Adrenal gland (tissue), 12 donors: ENCODE data around the gene TSPAN10. TPM values are rescaled to one million over a fixed set of nuclear protein-coding genes. Genes with fewer than 3 reads are reported as not detected.

Experiments
- DNase-seq, 7 donors: peaks; one replicate each; pipeline ENCODE4 v3.0.0-alpha.2; 2019 to 2020
- H3K27ac ChIP-seq, 5 donors: fragments of 200-600 bp; sonication (generic) in 4 of 5; 1 replicate in 3 of 5; 2 replicates in 2 of 5; pipeline versions ENCODE4 v1.5.1 to v1.8.0; 2016 to 2020; ENCODE audit warnings: mild to moderate bottlenecking in 1 of 5
- H3K27me3 ChIP-seq: fragments of 200-600 bp; 2 replicates; pipeline ENCODE4 v1.8.0; 2021
- H3K36me3 ChIP-seq, 2 donors: fragments of 200-600 bp; replicated peaks in 1 of 2; 1 replicate in 1 of 2; 2 replicates in 1 of 2; pipeline versions ENCODE4 v1.5.1 to v1.8.0; 2018 to 2022
- H3K4me1 ChIP-seq, 2 donors: fragments of 200-600 bp; replicated peaks in 1 of 2; 1 replicate in 1 of 2; 2 replicates in 1 of 2; pipeline versions ENCODE4 v1.5.1 to v1.8.0; 2018 to 2021
- H3K4me3 ChIP-seq, 4 donors: fragments of 200-600 bp; sonication (generic) in 3 of 4; one replicate each; pipeline ENCODE4 v1.5.1; 2016 to 2018
- H3K9me3 ChIP-seq, 3 donors: fragments of 200-600 bp; sonication (generic) in 1 of 3; replicated peaks in 1 of 3; 1 replicate in 2 of 3; 2 replicates in 1 of 3; pipeline versions ENCODE4 v1.5.1 to v1.8.0; 2016 to 2021
- POLR2A ChIP-seq, 2 donors: fragments of 450-650 bp; IDR thresholded peaks; one replicate each; pipeline ENCODE4 v1.6.1; 2017; ENCODE audit warnings: antibody characterized with exemption in 2 of 2, mild to moderate bottlenecking in 2 of 2, moderate library complexity in 1 of 2
- WGBS, 4 donors: extraction: QIAGEN DNeasy Blood & Tissue Kit in 2 of 4; methylation state at CpG; one replicate each; pipeline versions ENCODE4 v1.1.5 to v1.1.7; 2013 to 2017; 5-methylcytosine and 5-hydroxymethylcytosine counted together
- intact Hi-C, 2 donors: fragments of 100-400 bp; cut with DNase I; formaldehyde crosslinking; loops; one replicate each; pipeline versions ENCODE4 v1.14.1 to v1.15.0; 2022 to 2023
- polyA plus RNA-seq, 3 donors: library from polyadenylated mRNA; stranded (reverse); fragments of 200-250 nt in 2 of 3; fragments of 350-450 nt in 1 of 3; fragmentation: Illumina TruSeq in 1 of 3; extraction: RNeasy Lipid Tissue Mini Kit (QIAGEN cat#74804) in 1 of 3; gene quantifications; one replicate each; pipeline ENCODE4 v1.2.3, GENCODE V29; 2013 to 2014
- total RNA-seq, 9 donors: library from RNA; depleted of rRNA in 4 of 9; stranded (reverse); fragments of >200 nt in 4 of 9; fragments of 120-200 nt in 1 of 9; fragmentation: NEBNext Ultra II Directional in 1 of 9; extraction: Animal tissue kit (Norgen Biotek cat#: 25700) in 1 of 9; gene quantifications; one replicate each; pipeline versions ENCODE4 v1.1.0 to v1.2.4, GENCODE V29; 2013 to 2023
- TF ChIP-seq, protein P1 (sequence below), 6 experiments: fragments of 450-650 bp in 4 of 6; fragments of 200-600 bp in 2 of 6; sonication (generic) in 1 of 6; IDR thresholded peaks; 1 replicate in 5 of 6; 2 replicates in 1 of 6; pipeline versions ENCODE4 v1.5.1 to v1.8.0; 2016 to 2021; ENCODE audit warnings: antibody characterized with exemption in 6 of 6, mild to moderate bottlenecking in 2 of 6, moderate library complexity in 1 of 6
- donor health status: healthy with polysubstance abuse.
- donor health status: Bipolar disorder and iron deficiency.
- donor health status: DM: yes; HTN: yes; CAD: no.
- donor health status: DM: no; HTN: no; CAD: no.
- donor health status: DM: no; HTN: no; CAD: no.
- donor health status: DM: yes; HTN: yes; CAD: no.

Gene TSPAN10
- total and polyA plus RNA-seq, 12 donors, result 0.18 to 5.9 (median 2.1) TPM

DNA sequence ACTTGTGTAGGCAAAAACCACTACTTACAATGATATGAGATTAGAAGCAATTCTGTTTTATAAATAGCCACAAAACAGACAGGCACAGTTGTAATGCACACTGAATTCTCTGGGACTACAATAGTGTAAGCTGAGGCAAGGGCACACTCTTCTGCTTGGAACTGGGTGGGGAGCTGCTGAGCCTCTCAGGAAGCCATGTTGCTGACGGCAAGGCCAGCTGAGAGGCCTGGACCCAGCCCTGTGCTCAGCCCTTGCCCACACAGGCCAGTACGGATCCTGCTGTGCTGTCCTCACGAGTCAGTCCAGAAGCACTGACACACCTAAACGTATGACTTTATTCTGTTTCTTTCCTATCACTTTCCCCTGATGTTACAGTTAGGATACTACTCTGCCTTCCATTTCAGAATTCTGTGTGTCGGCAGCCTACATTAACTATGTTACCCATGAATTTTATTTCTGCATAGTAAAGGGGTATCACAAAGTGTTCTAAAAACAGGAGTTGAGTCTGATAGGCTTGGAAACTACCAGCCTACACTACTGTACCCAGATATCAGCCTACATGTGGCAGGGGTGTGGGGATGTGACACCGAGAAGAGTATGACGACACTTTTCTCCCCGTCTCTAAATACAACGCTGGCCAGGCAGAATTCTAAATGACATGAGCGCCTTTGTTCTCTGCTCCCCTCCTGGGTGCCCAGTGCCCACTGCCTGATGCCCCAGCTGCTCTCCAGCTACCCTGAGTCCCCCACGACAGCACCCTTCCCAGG is 43.7 kb upstream of the TSPAN10 start:
- intact Hi-C loops, result no loop called here
- WGBS, 4 donors, result 84 to 92% (median 92%) methylated on average over 10 to 11 of the region's 11 CpGs

DNA sequence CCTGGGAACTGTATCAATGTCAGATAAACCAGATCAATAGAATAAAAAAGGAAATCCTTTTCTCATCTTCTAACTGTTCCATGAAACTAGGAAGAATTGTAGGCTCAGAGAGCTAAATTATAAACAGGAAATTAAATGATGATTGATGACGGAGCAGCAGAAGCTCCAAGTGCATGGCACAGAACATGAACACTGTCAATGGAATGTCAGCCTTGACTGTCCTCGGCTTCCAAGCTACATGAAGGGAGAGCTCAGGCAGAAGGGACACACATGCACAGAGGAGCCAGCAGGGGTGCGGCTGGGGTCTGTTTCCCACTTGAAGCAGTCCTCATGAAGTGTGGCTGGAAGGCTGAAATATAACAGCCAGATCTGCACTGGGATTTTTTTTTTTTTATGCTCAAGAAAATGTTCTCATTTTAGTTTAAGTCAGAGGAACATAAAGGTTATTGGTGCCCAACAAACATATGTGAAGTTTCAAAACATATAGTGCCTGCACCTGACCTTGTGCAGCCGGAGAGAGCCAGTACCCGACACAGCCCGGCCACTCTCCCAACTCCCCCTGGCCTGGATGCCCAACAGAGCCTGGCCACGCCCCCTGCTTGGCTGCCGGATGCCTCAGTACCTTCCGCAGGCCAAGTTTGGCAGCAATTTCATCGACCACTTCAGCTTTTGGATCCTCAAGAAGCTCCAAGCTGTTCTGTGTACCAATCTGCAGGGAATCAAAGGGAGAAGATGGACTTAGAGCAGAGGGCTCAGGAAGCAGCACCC is 37.1 kb upstream of the TSPAN10 start:
- Histone ChIP-seq H3K27ac (peak overlapping the region in 3 of 5 donors; percentile 22 to 44 (median 32)), H3K4me1 (peaks cover 7 to 22% of the 10 kb centered on the region in 2 donors), H3K27me3 (no peaks in the 10 kb centered on the region), H3K4me3 (no peak overlapping the region), H3K9me3 (no peaks in the 10 kb centered on the region), H3K36me3 (peaks cover 0 to 69% of the 10 kb centered on the region in 2 donors)
- DNase-seq, result peak in 6 of 7 donors; percentile 45 to 69 (median 55)
- intact Hi-C loops, result loop anchor here (5.0 to 10.0 kb wide), 2 partner anchors 85 to 348 kb away; partner anchors contain the start of gene ACTG1 (in 2 of the 2)
- TF ChIP-seq, protein P1, sequence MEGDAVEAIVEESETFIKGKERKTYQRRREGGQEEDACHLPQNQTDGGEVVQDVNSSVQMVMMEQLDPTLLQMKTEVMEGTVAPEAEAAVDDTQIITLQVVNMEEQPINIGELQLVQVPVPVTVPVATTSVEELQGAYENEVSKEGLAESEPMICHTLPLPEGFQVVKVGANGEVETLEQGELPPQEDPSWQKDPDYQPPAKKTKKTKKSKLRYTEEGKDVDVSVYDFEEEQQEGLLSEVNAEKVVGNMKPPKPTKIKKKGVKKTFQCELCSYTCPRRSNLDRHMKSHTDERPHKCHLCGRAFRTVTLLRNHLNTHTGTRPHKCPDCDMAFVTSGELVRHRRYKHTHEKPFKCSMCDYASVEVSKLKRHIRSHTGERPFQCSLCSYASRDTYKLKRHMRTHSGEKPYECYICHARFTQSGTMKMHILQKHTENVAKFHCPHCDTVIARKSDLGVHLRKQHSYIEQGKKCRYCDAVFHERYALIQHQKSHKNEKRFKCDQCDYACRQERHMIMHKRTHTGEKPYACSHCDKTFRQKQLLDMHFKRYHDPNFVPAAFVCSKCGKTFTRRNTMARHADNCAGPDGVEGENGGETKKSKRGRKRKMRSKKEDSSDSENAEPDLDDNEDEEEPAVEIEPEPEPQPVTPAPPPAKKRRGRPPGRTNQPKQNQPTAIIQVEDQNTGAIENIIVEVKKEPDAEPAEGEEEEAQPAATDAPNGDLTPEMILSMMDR (IDR thresholded peaks at IDR 0.05), result peak in 1 of 6 experiments; percentile 17
- no peak for TF ChIP-seq POLR2A (IDR thresholded peaks at IDR 0.05)
- 18 to 36% (median 31%) methylated on average over 9 to 10 of the region's 10 CpGs for WGBS, 4 donors

More for the DNA sequence above, 43.7 kb upstream of the TSPAN10 start:
- Histone ChIP-seq H3K9me3 (no peaks in the 10 kb centered on the region), H3K4me1 (no peaks in the 10 kb centered on the region), H3K27ac (no peak overlapping the region), H3K4me3 (no peak overlapping the region), H3K36me3 (peaks cover 0 to 94% of the 10 kb centered on the region in 2 donors), H3K27me3 (no peaks in the 10 kb centered on the region)
- DNase-seq, result no peak
- TF ChIP-seq, protein P1 (IDR thresholded peaks at IDR 0.05), result no peak
- no peak for TF ChIP-seq POLR2A (IDR thresholded peaks at IDR 0.05)

DNA sequence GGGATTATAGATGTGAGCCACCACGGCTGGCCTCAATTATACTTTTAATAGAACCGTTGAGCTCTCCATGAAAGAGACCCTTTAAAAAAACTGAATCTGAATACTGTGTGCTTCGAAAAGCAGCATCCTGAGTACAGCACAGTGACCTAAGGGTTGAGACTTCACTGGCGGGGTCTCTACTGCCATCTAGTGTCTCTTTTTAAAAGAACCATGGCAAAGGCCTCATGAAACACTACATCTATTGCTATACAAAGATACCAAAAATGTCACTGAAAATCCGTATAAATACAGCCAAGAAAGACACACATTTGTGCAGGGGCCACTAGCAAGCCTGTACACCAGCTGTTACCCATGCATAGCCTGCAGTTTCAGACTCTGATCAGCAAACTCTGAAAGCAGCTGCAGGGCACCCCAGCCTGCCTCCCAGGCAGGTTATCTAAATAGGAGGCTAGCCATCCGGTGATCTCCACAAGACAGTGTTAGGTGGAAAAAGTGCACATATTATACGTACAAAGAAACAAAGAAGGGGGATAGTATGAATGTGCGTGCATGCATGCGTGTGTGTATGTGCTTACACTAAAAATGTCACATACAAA is 35.4 kb upstream of the TSPAN10 start:
- WGBS, 4 donors, result 35 to 39% (median 38%) methylated on average over 8 to 9 of the region's 9 CpGs
- Histone ChIP-seq H3K4me3 (no peak overlapping the region), H3K27ac (peak overlapping the region in 1 of 5 donors; percentile 36), H3K9me3 (no peaks in the 10 kb centered on the region), H3K27me3 (no peaks in the 10 kb centered on the region), H3K4me1 (peaks cover 7 to 22% of the 10 kb centered on the region in 2 donors), H3K36me3 (peaks cover 0 to 68% of the 10 kb centered on the region in 2 donors)
- intact Hi-C loops, result loop anchor here (10.0 kb wide), 1 partner anchor 87 kb away; the partner anchor contains the start of gene ACTG1 (in 2 of the 2)
- no peak for TF ChIP-seq POLR2A (IDR thresholded peaks at IDR 0.05)
- TF ChIP-seq, protein P1 (IDR thresholded peaks at IDR 0.05), result peak; percentile 65 to 86 (median 70)
- peak in 5 of 7 donors; percentile 38 to 68 (median 56) for DNase-seq
